ENCODE data around the gene DMD. TPM values are rescaled to one million over a fixed set of nuclear protein-coding genes. Genes with fewer than 3 reads are reported as not detected.

Gene DMD
- total RNA-seq, 2 experiments from 2014 or later = 0.20 to 0.47 TPM

GRCh38 chrX:33194876-33195433 is 16.4 kb downstream of the DMD start:
- Mint-ChIP-seq H3K36me3 (ENCODE audit: low read depth) (no peaks in the 10 kb centered on the region), H3K4me3 (no peak overlapping the region), H3K27me3 (no peaks in the 10 kb centered on the region), H3K27ac (no peak overlapping the region), H3K9me3 (peaks cover 2% of the 10 kb centered on the region), H3K4me1 (ENCODE audit: low read depth) (no peaks in the 10 kb centered on the region)
- Histone ChIP-seq H3K36me3 (ENCODE audit: insufficient read depth, low read length) (no peaks in the 10 kb centered on the region), H3K27me3 (ENCODE audit: control insufficient read depth in 1 of 2, insufficient read depth in 2 of 2, low read length in 2 of 2) (no peaks in the 10 kb centered on the region), H3K4me1 (ENCODE audit: insufficient read depth, low read length) (no peaks in the 10 kb centered on the region), H3K4me3 (ENCODE audit: low read length) (no peak overlapping the region), H3K9me3 (ENCODE audit: control insufficient read depth in 1 of 2, insufficient read depth in 1 of 2, low read length in 2 of 2) (no peaks in the 10 kb centered on the region), H3K27ac (ENCODE audit: low read depth in 1 of 2, low read length in 2 of 2) (no peak overlapping the region)
- CTCF ChIA-PET = no interaction called here
- no peak for DNase-seq
- POLR2A ChIA-PET = no interaction called here
- intact Hi-C loops (cut with DNase I, micrococcal nuclease) = no loop called here
- TF ChIP-seq CTCF (IDR thresholded peaks at IDR 0.05) = no peak
- no peak for ATAC-seq (ENCODE audit: poor library complexity)

GRCh38 chrX:33194289-33194688 is 17.1 kb downstream of the DMD start:
- no peak for TF ChIP-seq CTCF (IDR thresholded peaks at IDR 0.05)
- no peaks in the 10 kb centered on the region for H3K9me3 ChIP-seq (ENCODE audit: control insufficient read depth in 1 of 2, insufficient read depth in 1 of 2, low read length in 2 of 2)
- H3K4me1 ChIP-seq (ENCODE audit: insufficient read depth, low read length) = no peaks in the 10 kb centered on the region
- ChIA-PET CTCF (no interaction called here), POLR2A (no interaction called here)
- H3K36me3 ChIP-seq (ENCODE audit: insufficient read depth, low read length) = no peaks in the 10 kb centered on the region
- DNase-seq (no peak), ATAC-seq (ENCODE audit: poor library complexity) (no peak)
- Mint-ChIP-seq H3K36me3 (ENCODE audit: low read depth) (no peaks in the 10 kb centered on the region), H3K27ac (no peak overlapping the region), H3K27me3 (no peaks in the 10 kb centered on the region), H3K4me3 (no peak overlapping the region), H3K9me3 (peaks cover 2% of the 10 kb centered on the region), H3K4me1 (ENCODE audit: low read depth) (no peaks in the 10 kb centered on the region)
- no peaks in the 10 kb centered on the region for H3K27me3 ChIP-seq (ENCODE audit: control insufficient read depth in 1 of 2, insufficient read depth in 2 of 2, low read length in 2 of 2)
- H3K4me3 ChIP-seq (ENCODE audit: low read length) = no peak overlapping the region
- H3K27ac ChIP-seq (ENCODE audit: low read depth in 1 of 2, low read length in 2 of 2) = no peak overlapping the region
- intact Hi-C loops (cut with DNase I, micrococcal nuclease) = no loop called here

DNA sequence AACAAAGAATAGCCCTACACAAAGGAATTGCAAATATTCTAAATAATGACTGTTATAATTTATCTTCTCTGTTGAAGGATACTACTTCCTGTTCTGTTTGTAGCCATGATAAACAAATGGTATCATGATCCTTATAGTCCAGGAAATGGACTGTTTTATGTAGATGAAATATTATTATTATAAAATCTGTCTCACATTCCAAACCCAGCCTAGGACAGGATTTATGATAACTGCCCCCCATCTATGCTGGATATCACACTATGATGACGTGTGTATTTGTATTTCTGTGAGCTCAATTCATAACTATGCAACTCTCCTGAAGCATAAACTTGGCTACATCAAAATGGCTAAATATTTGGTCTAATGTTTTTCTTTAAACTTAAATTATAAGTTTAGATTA is 21.3 kb downstream of the DMD start:
- Histone ChIP-seq H3K36me3 (ENCODE audit: insufficient read depth, low read length) (no peaks in the 10 kb centered on the region), H3K27ac (ENCODE audit: low read depth in 1 of 2, low read length in 2 of 2) (no peak overlapping the region), H3K4me3 (ENCODE audit: low read length) (no peak overlapping the region), H3K27me3 (ENCODE audit: control insufficient read depth in 1 of 2, insufficient read depth in 2 of 2, low read length in 2 of 2) (no peaks in the 10 kb centered on the region), H3K9me3 (ENCODE audit: control insufficient read depth in 1 of 2, insufficient read depth in 1 of 2, low read length in 2 of 2) (no peaks in the 10 kb centered on the region), H3K4me1 (ENCODE audit: insufficient read depth, low read length) (no peaks in the 10 kb centered on the region)
- intact Hi-C loops (cut with DNase I, micrococcal nuclease) = no loop called here
- CTCF ChIA-PET = no interaction called here
- no peak for TF ChIP-seq CTCF (IDR thresholded peaks at IDR 0.05)
- Mint-ChIP-seq H3K27ac (no peak overlapping the region), H3K4me1 (ENCODE audit: low read depth) (no peaks in the 10 kb centered on the region), H3K27me3 (no peaks in the 10 kb centered on the region), H3K9me3 (no peaks in the 10 kb centered on the region), H3K4me3 (no peak overlapping the region), H3K36me3 (ENCODE audit: low read depth) (no peaks in the 10 kb centered on the region)
- DNase-seq (no peak), ATAC-seq (ENCODE audit: poor library complexity) (no peak)
- POLR2A ChIA-PET = no interaction called here

All from CD4-positive, alpha-beta T cell (primary cell).